K562 (cell line): ENCODE results near the gene RPS2. TPM values are rescaled to one million over a fixed set of nuclear protein-coding genes. Genes with fewer than 3 reads are reported as not detected.
A peak's percentile ranks its signal among the peaks of the same experiment; 100 is the strongest.

Source experiments
- CBX3 ChIP-seq, 2 experiments: IDR thresholded peaks; 1 replicate in 1 of 2; 2 replicates in 1 of 2; pipeline ENCODE4 v1.6.1; 2012; ENCODE audit warnings: inconsistent platforms in 2 of 2, low read length in 2 of 2, borderline replicate concordance in 1 of 2, control low read depth in 1 of 2
- CEBPG ChIP-seq, 3 experiments: fragments of 200-800 bp in 1 of 3; sonication (Bioruptor generic) in 1 of 3; sonication (generic) in 1 of 3; formaldehyde crosslinking in 1 of 3; IDR thresholded peaks in 2 of 3; conservative IDR thresholded peaks in 1 of 3; 2 replicates each; pipeline versions ENCODE4 v1.6.1 to v1.8.0; 2016 to 2022; ENCODE audit warnings: missing compliant biosample characterization in 2 of 3, missing genetic modification characterization in 2 of 3, mild to moderate bottlenecking in 1 of 3, missing genetic modification reagents in 1 of 3
- CTCFL ChIP-seq: IDR thresholded peaks from 2 replicates; pipeline ENCODE4 v1.6.1; 2011; ENCODE audit warnings: borderline replicate concordance, low read depth, mild to moderate bottlenecking, moderate library complexity, low read length; ENCODE audit not compliant: insufficient read depth, poor library complexity, severe bottlenecking
- FIP1L1 ChIP-seq: fragments of 200-400 bp; formaldehyde crosslinking; IDR thresholded peaks from 2 replicates; pipeline ENCODE4 v1.6.1; 2018; ENCODE audit warnings: mild to moderate bottlenecking, low read depth, low read length; ENCODE audit not compliant: poor library complexity, severe bottlenecking
- FUS ChIP-seq: fragments of 200-400 bp; formaldehyde crosslinking; optimal IDR thresholded peaks from 2 replicates; pipeline ENCODE3; 2017; ENCODE audit warnings: low read depth, low read length
- HDAC8 ChIP-seq: fragments of 450-650 bp; IDR thresholded peaks from 2 replicates; pipeline ENCODE4 v1.6.1; 2016; ENCODE audit warnings: mild to moderate bottlenecking, missing genetic modification characterization, moderate library complexity, missing compliant biosample characterization
- ZNF274 ChIP-seq: IDR thresholded peaks from 2 replicates; pipeline ENCODE4 v1.6.1; 2011; ENCODE audit warnings: low read depth, mild to moderate bottlenecking, low read length, moderate library complexity, borderline replicate concordance
- ZNF778 ChIP-seq: fragments of 450-650 bp; formaldehyde crosslinking; IDR thresholded peaks from 2 replicates; pipeline ENCODE4 v1.4.0; 2020; ENCODE audit warnings: mild to moderate bottlenecking, moderate library complexity
- polyA plus RNA-seq, 8 experiments: library from polyadenylated mRNA; depleted of rRNA in 4 of 8; stranded (reverse) in 5 of 8; unstranded in 3 of 8; fragments of >200 nt; fragmentation: Nextera tagmentation in 2 of 8; fragmentation: Illumina TruSeq in 1 of 8; extraction: Ambion mirVana in 2 of 8; extraction: Trizol in 1 of 8; gene quantifications; 2 replicates each; pipeline versions ENCODE4 v1.2.1 to v1.2.3, GENCODE V29; 2011 to 2014; ENCODE audit warnings: inconsistent platforms in 1 of 8, missing spikeins in 1 of 8
- total RNA-seq, 7 experiments: library from RNA; depleted of rRNA in 6 of 7; stranded (reverse); fragments of >200 nt in 6 of 7; fragmentation: Illumina TruSeq in 2 of 7; extraction: Trizol in 2 of 7; gene quantifications; 2 replicates each; pipeline versions ENCODE4 v1.2.1 to v1.2.3, GENCODE V29; 2011 to 2021; ENCODE audit warnings: low replicate concordance in 1 of 7

RPS2 gene
- total and polyA plus RNA-seq, 9 of the 15 experiments (the other 6 are each of a cell fraction or from before 2014, with no cell fraction given): 834 to 4,794 (median 3,793) TPM

- TF ChIP-seq CTCFL: no peak
- no peak for TF ChIP-seq ZNF274
- TF ChIP-seq CBX3 (IDR thresholded peaks at IDR 0.05; ENCODE audit: borderline replicate concordance in 1 of 2, low read length in 2 of 2): peak in 1 of 2 experiments; percentile 20; a peak in 1 of 3 replicates
- TF ChIP-seq HDAC8 (tag): no peak; the same call in 1 of the 2 replicates
- no peak for TF ChIP-seq FUS
- no peak for TF ChIP-seq ZNF778 (CRISPR knock-in tag)
- TF ChIP-seq CEBPG (CRISPR knock-in tag; IDR thresholded peaks at IDR 0.05): no peak; the same call in 1 of the 2 replicates
- TF ChIP-seq CEBPG (tag; conservative IDR thresholded peaks at IDR 0.05 in 1 of 2, IDR thresholded peaks at IDR 0.05 in 1 of 2): no peak
- TF ChIP-seq FIP1L1: no peak
- TF ChIP-seq, all 486 proteins: peak for 156
Measured at GRCh38 chr16:2009791-2010510, 45.3 kb upstream of the RPS2 start, which contains the start of gene ZNF598 (continued).
